ENCODE measurements around the gene DNAJC6. TPM values are rescaled to one million over a fixed set of nuclear protein-coding genes. Genes with fewer than 3 reads are reported as not detected.

The DNAJC6 gene
- total RNA-seq, 2 donors from 2014 or later = 3.7 TPM

DNA sequence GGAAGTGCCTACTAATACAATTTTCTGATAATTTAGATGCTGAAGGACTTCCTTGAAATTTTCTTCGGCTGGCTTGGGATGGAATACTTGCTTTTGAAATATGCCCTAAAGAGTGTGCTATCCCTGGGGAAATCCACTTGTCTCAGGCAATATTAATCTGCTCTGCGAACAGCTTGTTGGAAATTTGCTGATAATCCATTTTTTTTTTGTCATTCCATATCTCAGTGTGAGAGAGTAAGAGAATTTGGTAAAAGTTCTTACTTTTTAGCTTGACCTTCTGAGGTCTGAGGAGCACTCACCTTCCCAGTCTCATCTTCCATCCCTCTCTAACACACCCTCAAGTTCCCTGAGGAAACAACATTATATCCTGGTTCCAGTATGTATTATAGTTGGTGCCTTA, 36.8 kb downstream of the DNAJC6 start:
- H3K27ac ChIP-seq = no peak overlapping the region
- no peaks in the 10 kb centered on the region for H3K36me3 ChIP-seq
- DNase-seq (ENCODE audit: low spot score) = no peak
- TF ChIP-seq, protein P1, sequence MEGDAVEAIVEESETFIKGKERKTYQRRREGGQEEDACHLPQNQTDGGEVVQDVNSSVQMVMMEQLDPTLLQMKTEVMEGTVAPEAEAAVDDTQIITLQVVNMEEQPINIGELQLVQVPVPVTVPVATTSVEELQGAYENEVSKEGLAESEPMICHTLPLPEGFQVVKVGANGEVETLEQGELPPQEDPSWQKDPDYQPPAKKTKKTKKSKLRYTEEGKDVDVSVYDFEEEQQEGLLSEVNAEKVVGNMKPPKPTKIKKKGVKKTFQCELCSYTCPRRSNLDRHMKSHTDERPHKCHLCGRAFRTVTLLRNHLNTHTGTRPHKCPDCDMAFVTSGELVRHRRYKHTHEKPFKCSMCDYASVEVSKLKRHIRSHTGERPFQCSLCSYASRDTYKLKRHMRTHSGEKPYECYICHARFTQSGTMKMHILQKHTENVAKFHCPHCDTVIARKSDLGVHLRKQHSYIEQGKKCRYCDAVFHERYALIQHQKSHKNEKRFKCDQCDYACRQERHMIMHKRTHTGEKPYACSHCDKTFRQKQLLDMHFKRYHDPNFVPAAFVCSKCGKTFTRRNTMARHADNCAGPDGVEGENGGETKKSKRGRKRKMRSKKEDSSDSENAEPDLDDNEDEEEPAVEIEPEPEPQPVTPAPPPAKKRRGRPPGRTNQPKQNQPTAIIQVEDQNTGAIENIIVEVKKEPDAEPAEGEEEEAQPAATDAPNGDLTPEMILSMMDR (IDR thresholded peaks at IDR 0.05) = no peak
- no peaks in the 10 kb centered on the region for H3K9me3 ChIP-seq
- no peaks in the 10 kb centered on the region for H3K27me3 ChIP-seq (replicated peaks; ENCODE audit: insufficient read depth)
- no peak for ATAC-seq (ENCODE audit: insufficient number of reproducible peaks, low FRiP score, low read depth)
- H3K4me1 ChIP-seq (ENCODE audit: control insufficient read depth in 1 of 2, low read depth in 2 of 2) = no peaks in the 10 kb centered on the region
- H3K4me3 ChIP-seq = no peak overlapping the region

- Histone ChIP-seq H3K9me3 (no peaks in the 10 kb centered on the region), H3K4me1 (ENCODE audit: control insufficient read depth in 1 of 2, low read depth in 2 of 2) (no peaks in the 10 kb centered on the region), H3K4me3 (no peak overlapping the region), H3K36me3 (no peaks in the 10 kb centered on the region), H3K27me3 (replicated peaks; ENCODE audit: insufficient read depth) (no peaks in the 10 kb centered on the region), H3K27ac (no peak overlapping the region)
- TF ChIP-seq, protein P1 (IDR thresholded peaks at IDR 0.05) = no peak
- ATAC-seq (ENCODE audit: insufficient number of reproducible peaks, low FRiP score, low read depth) (no peak), DNase-seq (ENCODE audit: low spot score) (no peak)
Observed at GRCh38 chr1:65355031-65355712, 45.8 kb downstream of the DNAJC6 start.

DNA sequence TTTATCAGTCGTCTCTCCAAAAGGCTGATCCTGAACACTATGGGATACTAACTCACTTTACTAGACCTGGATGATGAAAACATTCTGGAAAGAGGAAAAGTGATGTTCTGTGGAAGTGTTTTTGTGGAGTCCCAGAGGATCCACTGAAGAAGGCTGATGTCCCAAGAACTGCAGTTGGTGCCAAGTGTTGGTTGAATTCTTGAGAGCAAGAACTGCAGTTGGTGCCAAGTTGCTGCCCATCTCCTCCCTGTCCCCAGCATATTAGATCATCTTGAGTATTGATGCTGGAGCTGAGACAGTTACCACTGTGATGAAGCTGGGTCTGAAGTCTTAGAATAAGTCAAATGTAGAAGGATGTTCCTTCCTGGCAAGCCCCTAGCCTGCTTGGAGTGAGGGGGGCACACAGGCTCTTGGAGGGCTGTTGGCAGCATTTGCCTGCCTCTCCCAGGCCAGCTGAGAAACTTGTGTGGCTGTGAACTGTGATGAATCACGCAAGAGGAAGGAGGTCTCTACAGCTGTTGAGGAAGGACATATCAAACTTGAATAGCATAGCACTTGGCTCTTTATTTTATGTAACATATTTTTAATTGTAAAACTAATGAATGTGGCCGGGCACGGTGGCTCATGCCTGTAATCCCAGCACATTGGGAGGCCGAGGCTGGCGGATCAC, 48.1 kb downstream of the DNAJC6 start:
- TF ChIP-seq, protein P1 (IDR thresholded peaks at IDR 0.05) = no peak
- H3K36me3 ChIP-seq = no peaks in the 10 kb centered on the region
- no peak overlapping the region for H3K27ac ChIP-seq
- H3K4me1 ChIP-seq (ENCODE audit: control insufficient read depth in 1 of 2, low read depth in 2 of 2) = no peaks in the 10 kb centered on the region
- no peak overlapping the region for H3K4me3 ChIP-seq
- DNase-seq (ENCODE audit: low spot score) (no peak), ATAC-seq (ENCODE audit: insufficient number of reproducible peaks, low FRiP score, low read depth) (no peak)
- H3K27me3 ChIP-seq (replicated peaks; ENCODE audit: insufficient read depth) = no peaks in the 10 kb centered on the region
- H3K9me3 ChIP-seq = no peaks in the 10 kb centered on the region

GRCh38 chr1:65359888-65360287, 50.5 kb downstream of the DNAJC6 start:
- ATAC-seq (ENCODE audit: insufficient number of reproducible peaks, low FRiP score, low read depth) (no peak), DNase-seq (ENCODE audit: low spot score) (no peak)
- TF ChIP-seq, protein P1 (IDR thresholded peaks at IDR 0.05) = no peak

DNA sequence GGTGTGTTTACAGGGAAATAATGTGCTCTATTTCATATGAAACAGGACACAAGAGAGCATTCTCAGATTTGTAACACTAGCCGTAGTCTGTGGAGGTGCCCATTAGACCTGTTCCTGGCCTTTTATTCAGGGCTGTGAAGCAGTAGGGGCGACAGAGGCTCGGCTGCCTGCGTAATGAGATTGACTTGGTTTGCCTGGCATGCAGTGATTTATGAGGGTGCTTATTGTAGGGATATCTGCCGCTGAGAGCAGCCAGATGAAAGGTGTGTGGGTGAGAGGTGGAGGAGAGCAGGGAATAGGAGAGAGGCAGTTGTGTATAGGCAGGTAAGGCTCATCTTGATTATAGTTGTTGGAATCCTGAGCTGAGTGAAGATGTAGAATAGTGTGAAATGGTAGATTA, 51.3 kb downstream of the DNAJC6 start:
- Histone ChIP-seq H3K4me3 (no peak overlapping the region), H3K27ac (no peak overlapping the region), H3K9me3 (no peaks in the 10 kb centered on the region), H3K4me1 (ENCODE audit: control insufficient read depth in 1 of 2, low read depth in 2 of 2) (no peaks in the 10 kb centered on the region), H3K36me3 (no peaks in the 10 kb centered on the region), H3K27me3 (replicated peaks; ENCODE audit: insufficient read depth) (no peaks in the 10 kb centered on the region)
- ATAC-seq (ENCODE audit: insufficient number of reproducible peaks, low FRiP score, low read depth) = no peak
- TF ChIP-seq, protein P1 (IDR thresholded peaks at IDR 0.05) = no peak
- no peak for DNase-seq (ENCODE audit: low spot score)

More at GRCh38 chr1:65359888-65360287, 50.5 kb downstream of the DNAJC6 start:
- Histone ChIP-seq H3K9me3 (no peaks in the 10 kb centered on the region), H3K27me3 (replicated peaks; ENCODE audit: insufficient read depth) (no peaks in the 10 kb centered on the region), H3K36me3 (no peaks in the 10 kb centered on the region), H3K4me1 (ENCODE audit: control insufficient read depth in 1 of 2, low read depth in 2 of 2) (no peaks in the 10 kb centered on the region), H3K27ac (no peak overlapping the region), H3K4me3 (no peak overlapping the region)

Measured in thoracic aorta (tissue), 2 donors.